NCI-H1436 treated with DMSO at 0.1 percent for 48 hours (cell line): Measurements from ENCODE around the gene NUTM2A.
"Not testable (repeated sequence)": the region's sequence is repeated elsewhere in the genome, so short reads cannot be mapped to it uniquely, and the experiment has no call there.

Experiments used
- DNase-seq: peaks from one replicate; lab custom pipeline; 2025; lab: John Stamatoyannopoulos, UW

Gene NUTM2A

DNA sequence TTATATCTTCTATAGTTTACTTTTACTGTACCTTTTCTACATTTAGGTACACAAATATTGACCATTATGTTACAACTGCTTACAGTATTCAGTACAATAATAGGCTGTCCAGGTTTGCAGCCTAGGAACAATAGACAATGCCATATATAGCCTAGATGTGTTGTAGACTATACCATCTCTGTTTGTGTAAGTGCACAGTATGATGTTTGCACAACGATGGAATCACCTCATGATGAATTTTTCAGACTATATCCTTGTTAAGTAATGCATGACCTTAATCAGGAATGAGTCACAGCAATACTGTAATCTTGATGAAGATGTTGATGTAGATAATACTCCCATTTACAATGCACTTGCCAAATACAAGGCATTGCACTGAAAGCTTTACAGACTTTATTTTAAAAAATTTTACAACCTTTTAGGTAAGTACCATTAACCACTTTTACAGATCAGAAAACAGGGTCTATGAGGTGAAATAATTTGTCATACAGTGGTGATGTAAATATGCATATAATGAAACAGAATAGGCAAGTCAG lies 23.6 kb downstream of the NUTM2A start:
- not testable (repeated sequence) for DNase-seq

DNA sequence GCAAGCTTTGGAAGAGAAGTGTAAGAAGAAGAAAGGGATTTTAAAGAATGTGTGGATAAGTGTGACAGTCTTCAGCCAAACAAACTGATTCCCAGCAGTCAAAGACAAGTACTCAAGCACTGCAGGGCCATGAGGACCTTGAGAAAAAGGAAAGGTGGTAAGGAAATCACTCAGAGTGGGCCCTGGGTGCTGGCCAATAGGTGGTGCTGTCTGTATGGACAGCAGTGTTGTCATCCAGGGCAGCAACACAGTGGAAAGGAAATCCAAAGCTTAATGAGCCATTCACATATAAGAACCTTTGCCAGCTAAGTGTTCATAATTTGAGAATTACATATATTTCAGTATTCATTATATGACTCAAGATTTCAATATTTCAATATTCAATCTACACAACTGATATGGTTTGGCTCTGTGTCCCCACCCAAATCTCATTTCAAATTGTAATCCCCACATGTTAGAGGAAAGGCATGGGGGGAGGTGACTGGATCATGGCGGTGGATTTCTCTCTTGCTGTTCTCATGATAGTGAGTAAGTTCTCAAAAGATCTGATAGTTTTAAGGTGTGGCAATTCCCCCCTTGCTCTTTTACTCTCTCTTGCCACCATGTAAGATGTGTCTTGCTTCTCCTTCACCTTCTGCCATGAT lies 55.6 kb downstream of the NUTM2A start:
- DNase-seq: not testable (repeated sequence)
